Measurements from ENCODE around the gene MMEL1.
"Not testable (repeated sequence)": the region's sequence is repeated elsewhere in the genome, so short reads cannot be mapped to it uniquely, and the experiment has no call there.

The MMEL1 gene

DNA sequence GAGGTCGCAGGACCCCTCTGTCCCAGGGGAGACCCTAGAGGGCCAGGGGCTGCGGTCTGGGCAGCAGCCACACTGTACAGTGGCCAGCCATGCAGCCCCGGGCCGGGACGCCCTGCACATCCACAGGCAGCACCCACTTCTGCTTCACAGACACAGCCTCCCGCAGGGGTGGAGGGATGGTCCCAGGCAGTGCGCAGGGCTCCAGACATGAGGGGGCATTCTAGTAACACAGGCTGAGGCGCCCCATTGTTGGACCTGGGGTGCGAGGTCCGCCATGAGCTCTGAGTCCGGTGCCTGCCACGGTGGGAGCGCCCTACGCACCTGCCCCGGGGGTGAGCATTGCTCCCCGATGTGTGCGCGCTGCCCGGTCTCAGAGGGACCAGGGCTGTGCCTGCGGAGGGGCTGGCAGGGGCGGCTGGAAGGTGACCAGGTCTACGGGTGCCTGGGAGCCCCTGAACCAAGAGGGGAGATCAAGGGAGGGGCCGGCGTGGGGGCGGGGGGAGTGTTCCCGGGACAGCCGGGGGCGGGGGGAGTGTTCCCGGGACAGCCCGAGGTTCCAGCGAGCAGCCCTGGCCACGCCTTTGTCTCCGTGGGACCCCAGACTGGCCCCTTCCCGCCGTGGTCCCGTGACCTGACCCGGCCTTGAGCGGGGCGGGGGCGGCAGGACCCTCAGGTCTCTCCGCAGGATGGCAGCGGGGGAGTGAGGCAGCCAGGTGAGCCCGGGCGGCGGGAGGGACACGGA is 4.5 kb downstream of the MMEL1 start:
- no peak for DNase-seq

DNA sequence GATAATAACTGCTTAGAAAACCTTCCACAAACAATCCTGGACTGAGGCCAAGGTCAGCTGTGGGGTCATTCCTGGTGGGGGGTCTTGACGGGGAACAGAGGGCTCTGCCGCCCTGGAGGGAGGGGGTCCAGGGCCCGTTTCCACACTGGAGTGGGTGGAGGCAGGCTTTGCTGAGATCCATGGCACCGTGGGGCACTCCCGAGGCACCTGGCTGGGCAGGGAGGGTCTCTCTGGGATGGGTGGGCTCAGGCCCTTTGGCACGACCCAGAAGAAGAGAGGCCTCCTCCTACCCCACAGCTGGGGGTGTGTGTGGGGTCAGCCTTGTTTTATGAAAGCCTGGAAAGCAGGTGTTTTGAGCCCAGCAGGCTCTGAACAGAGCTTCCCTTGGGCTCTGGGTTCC is 5.1 kb downstream of the MMEL1 start:
- no peak for DNase-seq

DNA sequence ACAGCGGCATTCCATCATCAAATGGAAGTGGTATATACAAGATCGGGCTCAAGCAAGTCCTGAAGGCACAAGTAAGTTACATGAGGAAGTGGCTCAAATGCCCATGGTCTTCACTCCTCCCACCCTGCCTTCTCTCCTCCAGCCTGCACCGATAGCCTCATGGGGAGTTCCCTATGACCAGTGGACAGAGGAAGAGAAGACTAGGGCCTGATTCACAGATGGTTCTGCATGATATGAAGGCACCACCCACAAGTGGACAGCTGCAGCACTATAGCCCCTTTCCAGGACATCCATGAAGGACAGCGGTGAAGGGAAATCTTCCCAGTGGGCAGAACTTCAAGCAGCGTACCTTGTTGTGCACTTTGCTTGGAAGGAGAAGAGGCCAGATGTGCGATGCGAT is 7.1 kb downstream of the MMEL1 start:
- DNase-seq = not testable (repeated sequence)

DNA sequence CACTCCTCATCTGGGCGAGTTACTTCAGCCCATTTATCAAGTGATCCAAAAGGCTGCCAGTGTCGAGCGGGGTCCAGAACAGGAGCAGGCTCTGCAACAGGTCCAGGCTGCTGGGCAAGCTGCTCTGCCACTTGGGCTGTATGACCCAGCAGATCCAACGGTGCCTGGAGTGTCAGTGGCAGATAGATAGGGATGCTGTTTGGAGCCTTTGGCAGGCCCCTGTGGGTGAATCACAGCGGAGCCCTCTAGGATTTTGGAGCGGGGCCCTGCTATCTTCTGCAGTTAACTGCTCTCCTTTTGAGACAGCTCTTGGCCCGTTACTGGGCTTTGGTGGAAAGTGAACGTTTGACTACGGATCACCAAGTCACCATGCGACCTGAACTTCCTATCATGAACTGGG is 7.5 kb downstream of the MMEL1 start:
- no peak for DNase-seq

DNA sequence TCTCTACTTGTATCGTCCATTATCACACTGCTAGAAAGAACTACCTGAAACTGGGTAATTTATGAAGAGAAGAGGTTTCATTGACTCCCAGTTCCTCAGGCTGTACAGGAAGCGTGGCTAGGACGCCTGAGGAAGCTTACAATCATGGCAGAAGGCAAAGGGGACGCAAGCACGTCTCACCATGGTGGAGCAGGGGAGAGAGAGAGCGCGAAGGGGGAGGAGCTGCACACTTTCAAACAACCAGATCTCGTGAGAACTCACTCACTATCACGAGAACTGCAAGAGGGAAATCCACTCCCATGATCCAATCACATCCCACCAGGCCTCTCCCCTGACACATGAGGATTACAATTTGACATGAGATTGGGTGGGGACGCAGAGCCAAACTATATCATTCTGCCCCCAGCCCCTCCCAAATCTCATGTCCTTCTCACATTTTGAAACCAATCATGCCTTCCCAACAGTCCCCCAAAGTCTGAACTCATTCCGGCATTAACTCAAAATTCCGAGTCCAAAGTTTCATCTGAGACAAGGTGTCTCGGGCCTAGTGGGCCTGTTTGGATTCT is 8.0 kb downstream of the MMEL1 start:
- DNase-seq = no peak

DNA sequence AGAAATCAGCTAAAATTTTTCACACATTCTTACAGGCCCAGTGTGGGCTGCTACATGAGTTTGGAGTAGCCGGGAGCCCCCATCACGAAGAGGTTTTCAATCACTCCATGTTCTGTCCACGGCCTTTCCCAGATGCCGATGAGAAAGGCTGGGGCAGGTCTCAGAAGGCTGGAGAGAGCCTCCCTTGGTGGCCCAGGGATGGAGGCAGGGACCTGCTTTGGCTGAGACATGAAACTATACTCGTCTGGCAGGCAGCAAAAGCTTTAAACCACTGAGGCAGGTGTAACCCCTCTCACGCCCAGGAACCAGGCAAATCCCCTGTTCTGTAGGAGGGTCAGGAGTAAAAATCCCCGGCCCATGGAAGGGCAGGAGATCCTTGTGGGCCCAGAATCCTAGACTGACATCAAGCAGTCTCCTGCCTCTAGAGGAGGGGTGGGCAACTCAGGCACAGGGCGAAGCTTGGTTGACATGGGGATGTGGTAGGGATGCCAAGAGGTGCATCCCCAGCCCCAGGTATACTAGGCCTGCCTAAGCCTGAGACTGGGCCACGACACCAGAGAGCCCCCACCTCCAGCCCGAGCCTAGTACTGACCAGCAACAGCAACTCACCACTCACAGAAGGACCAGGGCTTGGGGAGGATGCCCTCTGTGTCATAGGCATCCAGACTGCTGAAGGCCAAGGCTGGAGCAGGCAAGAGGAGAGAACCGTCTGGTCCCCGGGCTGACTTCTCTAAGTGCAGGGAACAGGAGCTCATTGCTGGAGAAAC is 9.1 kb downstream of the MMEL1 start:
- DNase-seq = no peak

DNA sequence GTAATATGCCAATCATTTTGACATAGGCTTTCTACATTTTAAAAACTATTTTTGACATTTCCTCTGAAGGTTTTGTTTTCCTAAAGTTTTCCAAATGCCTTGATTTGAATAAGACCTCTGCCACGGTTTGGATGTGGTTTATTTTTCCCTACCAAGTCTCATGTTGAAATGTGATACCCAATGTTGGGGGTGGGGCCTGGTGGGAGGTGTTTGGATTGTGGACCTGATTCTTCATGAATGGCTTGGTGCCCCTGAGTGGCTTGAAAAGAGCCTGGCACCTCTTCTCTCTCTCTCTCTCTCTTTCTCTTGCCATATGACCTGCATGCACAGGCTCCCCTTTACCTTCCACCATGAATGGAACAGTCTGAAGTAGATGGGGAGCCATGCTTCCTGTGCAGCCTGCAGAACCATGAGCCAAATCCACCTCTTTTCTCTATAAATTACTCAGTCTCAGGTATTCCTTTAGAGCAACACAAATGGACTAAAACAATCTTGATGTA is 14.8 kb downstream of the MMEL1 start:
- DNase-seq = no peak

DNA sequence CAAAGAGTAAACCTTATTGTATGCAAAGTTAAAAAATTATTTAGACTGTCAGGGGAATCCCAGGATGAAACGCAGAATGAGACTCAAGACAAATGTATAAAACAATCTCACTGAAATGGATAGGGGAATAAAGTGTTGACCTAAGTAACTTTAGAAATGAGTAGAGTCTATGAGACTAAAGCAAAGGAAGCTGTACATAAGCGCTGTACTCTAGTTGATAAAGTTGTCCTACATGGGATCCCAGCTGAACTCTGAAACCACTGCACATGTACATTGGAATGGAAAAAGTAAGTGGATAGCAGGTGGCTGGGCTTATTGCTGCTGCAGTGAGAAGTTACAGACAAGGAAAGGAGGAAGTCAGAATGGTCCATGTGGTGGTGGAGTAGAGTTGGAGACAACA is 18.7 kb downstream of the MMEL1 start:
- DNase-seq = no peak

DNA sequence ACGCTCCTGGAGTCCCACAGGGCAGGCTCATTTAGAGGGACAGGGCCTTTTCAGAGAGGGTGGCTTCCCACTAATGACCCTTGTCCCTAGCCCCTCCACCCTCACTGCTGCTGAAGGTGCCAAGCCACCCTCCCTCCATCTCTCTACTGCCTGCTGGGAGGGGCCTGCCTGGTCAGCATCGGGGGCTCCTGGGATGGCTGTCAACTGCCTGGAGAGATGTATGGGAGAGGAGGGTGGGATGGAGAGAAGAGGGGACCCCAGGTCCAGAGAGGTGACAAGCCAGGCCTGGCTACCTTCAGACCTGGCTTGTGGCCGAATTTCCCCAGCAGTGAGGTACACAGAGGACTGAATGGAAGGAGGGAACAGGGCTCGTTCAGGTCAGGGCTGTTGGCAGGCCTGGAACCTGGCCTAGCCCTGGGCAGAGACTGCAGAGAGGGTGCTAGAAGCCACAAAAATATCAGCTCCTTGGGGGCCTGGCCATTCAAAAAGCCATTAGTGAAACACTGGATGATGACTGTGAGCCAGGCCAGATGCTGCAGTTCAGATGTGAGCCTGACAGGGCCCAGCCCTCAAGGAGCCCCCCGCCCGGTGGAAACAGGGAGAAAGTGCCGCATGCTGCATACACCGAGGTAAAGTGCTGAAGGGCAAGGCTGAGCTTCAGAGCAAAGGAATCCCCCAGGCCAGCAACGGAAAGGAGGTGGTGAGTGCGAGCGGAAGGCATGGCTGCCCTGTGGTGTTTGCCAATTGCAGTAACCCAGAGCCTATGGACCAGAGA is 20.0 kb downstream of the MMEL1 start:
- DNase-seq = no peak

DNA sequence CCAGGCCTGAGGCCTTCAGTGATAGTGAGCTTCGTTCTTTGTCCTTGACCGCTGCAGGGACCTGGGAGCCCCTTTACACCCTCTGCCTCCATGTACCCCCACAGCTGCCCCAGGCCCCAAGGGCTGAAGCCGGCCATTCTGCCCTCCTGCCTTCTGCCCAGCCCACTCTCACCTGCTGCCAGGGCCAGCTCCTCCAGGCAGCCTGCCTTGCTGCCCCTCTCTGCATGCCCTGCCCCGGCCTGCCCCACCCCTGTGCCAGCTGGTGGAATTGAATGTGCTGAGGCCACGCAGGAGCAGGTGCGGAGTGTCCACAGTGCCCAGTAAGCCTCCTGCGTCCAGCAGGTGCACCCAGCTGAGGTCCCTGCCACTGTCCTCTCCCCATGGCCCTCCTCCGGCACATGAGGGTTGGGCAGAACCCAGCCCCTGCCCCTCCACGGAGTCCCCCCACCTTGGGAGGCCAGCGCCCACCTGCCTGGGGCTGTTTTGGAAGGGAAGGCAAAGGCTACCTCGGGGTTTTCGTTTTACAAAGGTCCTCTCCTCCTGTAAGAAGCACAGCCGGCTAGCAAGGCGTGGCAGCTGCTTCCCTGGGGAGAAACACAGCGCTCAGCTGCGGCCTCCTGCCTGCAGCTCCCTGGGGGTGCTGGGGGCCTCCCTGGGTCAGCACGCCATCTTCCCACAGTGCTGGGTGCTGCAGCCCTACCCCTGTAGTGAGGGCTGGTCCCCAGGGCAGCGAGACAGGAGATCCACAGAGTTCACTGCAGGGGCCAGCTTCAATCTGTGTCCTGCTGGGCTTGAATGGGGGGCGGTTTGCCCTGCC is 21.0 kb downstream of the MMEL1 start:
- DNase-seq = no peak

DNA sequence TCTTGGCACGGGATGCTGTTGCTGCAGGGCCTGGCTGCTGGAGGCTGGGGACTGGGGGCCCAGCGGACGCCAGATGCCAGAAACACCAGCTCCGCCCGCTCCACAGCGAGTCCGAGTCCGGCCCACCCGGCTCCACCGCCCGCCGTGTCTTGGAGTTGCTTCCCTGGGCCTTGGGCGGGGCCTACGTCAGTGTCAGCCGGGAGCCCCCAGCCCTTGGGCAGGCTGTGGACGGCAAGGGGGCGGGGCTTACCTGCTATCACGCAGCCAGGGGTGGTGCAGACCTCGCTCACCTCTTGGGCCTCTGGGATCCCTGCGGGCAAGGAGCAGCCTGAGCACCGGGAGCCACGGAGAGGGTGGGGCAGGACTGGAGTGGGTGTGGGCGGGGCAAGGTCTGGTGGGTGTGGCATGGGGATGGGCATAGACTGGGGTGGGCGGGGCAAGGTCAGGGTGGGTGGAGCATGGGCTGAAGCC is 21.8 kb downstream of the MMEL1 start:
- DNase-seq = no peak

DNA sequence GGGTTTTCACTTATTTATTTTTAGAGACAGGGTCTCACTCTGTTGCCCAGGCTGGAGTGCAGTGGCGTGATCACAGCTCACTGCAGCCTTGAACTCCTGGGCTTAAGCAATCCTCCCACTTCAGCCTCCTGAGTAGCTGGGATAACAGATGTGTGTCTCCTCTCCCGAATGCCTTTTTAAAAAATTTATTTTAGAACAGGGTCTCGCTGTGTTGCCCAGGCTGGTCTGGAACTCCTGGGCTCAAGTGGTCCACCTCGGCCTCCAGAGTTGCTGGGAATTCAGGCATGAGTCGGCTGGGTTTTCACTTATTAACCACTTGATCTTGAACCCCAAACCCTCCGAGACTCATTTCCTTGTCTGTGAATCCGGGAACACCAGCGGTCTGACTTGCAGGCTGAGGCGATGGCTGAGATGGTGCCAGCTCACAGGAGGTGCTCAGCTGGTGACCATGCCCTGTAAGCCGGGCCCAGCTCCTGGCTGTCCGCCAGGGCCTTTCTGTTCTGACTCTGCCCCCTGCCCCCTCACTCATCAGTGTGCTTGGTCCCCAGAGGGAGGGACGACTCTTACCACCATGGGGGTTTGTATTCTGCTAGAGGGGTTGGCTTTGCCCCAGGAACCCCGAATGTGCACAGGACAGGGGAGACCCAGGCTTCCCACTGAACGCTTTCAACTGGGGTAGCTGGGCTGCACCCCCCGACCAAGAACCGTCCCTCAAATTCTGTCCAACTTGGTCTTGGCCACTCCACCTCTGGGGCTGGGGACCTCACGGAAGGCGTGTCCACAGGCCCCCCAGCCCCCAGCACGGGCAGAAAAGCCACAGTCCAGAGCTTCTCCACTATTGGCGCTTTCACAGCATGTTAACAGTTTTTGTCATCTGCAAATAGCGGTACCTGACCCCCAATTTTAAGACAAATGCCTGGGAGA is 22.5 kb downstream of the MMEL1 start:
- no peak for DNase-seq

DNA sequence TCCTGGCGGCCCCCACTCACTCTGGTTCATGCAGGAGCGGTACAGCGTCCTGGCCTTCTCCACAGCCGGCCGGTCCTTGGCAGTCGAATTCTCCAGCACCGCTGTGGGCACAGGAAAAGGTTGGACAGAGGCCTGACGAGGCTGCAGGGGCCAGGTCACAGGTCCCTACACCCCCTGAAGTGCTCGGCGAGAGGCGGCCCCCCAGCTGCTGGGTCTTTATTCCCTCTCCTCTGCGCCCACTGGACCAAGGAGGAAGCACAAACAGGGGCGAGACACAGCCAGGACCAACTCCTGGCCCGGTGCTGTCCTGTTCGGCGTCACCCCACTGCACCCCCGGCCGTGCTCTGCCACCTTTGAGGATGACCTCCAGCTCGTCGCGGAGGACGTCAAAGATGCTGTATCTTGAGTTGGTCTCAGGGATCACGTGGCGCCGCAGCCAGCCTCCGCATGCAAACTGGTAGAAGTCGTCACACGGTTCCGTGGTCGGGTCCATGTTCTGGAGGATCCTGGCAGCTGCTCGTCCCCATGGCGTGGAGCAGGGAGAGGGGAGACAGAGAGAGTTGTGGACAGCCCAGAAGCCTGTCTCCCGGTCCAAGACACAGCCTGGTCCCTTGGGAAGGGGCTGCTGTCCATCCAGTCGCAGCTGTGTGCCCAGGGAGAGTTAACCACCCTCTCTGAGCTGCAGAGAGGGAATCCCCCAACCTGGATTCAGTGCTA is 23.3 kb downstream of the MMEL1 start:
- DNase-seq = no peak

DNA sequence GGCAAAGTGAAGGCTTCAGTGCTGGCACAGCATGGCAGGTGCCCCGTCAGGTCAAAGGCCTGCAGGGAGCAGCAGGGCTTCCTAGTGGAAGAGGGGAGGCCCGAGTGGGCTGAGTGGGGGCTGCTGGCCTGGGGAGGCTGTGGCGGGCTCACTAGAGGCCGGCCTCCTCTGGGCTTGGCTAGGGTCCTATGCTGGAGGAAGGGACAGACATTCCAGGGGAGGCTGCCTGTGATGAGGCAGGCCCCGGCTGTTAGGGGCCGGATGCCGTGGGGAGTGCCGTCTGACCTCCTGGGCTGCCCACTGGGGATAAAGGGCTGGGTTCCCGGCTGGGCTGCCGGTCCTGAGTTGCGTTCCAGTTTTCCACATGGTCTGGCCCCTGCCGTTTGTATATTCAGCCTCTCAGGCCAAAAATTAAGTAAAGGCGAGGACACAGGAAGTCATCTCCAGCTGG is 25.1 kb downstream of the MMEL1 start:
- DNase-seq = no peak

DNA sequence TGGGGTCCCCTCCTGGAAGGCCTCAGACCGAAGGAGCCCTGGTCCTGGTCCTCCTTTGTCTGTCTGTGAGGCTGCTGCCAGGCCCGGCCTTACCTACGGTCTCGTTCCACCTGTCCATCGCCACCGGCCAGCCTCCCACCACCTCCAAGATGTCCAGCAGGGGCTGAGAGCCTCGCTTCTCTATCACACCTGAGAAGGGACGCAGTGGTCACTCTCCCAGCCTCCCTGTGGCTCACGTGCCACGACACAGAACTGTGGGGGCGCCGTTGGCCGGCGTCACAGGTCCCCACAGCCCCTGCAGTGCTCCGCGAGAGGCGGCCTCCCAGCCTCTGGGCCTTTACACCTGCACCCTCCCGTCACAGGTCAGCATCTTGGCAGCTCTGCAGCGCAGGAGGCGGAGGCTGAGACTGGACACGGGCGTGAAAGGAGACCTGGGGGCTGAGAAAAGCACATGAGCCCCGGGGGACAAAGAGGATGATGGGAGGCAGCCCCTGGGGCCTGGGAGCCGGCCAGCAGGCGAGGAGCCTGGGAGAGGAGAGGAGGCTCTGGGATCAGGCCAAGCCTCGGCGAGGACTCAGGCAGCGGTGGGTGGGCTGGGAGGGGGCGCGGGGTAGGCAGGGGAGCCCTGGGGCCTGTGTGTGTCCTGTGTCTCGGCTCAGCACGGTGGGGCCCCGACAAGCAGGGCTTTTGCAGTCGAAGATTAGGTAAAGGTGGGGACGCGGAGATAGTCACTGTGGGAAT is 25.8 kb downstream of the MMEL1 start:
- DNase-seq = no peak

DNA sequence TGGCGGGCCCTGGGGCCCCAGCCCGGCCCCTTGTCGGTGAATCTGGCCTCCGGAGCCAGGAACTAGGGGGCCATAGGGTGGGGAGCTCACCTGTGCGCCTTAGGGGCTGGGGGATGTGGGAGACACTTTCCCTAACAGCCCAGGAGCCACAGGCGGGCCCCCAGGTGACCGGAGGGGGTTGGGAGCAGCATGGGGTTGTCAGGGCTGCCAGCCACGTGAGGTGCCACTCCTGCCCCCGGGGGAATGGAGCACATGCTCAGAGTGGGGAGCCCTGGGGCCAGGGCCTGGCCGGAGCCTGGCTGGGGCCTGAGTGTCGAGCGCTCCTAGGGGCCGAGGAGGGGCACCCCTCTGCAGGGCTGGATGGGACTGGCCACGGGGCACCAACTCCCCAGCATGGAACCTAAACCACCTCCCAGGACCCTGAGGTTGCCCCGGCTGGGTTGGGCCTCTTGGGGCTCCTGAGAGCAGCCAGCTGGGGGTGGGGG is 26.4 kb downstream of the MMEL1 start:
- no peak for DNase-seq

DNA sequence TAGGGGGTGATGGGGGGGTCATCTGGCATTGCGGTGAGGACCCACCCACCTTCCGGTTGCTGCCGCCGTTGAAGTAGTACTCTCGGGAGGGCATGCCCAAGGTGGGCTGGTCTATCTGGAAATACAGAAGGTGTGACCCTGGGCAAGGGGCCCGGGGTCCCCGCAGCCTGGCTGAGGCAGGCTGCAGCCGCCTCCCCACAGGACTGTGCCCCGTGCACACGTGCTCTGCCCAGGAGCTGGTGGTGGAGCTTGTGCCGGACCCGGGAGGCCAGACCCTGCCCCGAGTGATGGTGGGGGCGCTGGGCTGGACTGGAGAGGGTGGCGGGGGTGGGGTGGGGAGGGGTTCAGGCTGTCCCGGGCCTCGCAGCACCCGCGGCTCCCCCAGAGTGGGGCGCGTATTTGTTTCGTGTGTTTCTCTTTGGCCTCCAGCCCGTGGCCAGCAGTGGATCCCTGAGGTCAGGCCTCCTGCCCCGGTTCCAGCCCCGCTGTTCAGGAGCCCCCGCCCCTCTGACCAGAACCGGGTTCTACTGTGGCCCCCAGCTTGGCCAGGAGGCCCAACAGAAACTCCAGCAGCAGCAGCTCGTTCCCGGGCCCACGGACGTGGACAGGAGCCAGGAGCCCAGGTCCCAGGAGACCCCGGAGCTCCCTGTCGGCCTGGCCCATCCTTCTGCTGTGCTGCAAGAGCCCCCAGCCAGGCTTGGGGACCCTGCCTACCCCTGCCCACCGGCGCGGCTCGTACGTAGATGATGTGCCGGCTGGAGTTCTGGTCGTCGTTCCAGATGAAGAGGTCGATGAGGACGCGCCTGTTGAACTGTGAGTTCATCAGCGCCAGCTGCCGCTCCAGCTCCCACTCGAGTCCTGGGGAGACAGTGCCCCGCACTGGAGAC is 27.1 kb downstream of the MMEL1 start:
- DNase-seq = no peak

DNA sequence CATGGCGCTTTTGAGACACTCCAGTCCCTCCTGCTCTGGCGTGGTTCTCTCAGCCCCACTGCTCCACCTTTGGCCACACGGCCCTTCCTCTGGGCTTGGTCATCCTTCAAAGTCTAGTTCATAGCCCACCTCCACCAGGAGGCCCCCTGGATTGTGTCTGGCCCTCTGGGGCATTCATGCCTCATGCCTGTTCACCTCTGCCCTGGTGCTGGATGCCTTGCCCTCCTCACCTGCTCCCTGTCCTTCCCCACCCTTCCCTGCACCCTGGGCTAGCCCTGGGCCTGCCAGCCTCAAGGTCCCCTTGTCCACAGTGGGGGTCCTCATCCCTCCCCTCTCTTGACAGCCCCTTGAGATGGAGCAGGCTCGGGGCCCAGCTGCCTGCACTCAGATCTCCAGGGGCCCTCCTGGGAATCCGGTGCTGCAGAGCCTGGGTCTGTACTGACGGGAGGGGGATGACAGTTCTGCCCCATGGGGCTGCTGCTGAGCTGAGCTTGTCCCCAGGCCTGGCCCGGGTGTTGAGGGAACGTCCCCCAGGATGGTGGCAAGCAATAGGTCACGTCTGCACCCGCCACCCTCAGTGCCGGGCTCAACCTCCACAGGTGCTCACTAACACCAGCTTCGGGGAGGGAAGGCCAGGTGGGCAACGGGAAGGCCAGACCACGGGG is 27.8 kb downstream of the MMEL1 start:
- DNase-seq = no peak

Data from hippocampal formation (tissue), 2 donors.